Head of caudate nucleus (tissue), 42 donors: ENCODE data around the gene MSMO1.
A peak's percentile ranks its signal among the peaks of the same experiment; 100 is the strongest.

Source experiments
- DNase-seq, 42 donors: peaks; one replicate each; pipeline versions ENCODE4 v3.0.0 to v3.0.0-alpha.2; 2020 to 2021; ENCODE audit warnings: mixed read lengths in 7 of 42
- intact Hi-C: fragments of 100-400 bp; cut with DNase I; formaldehyde crosslinking; loops from one replicate; pipeline ENCODE4 v1.15.0; 2022

MSMO1 gene

GRCh38 chr4:165380805-165381204 lies 53.3 kb downstream of the MSMO1 start:
- intact Hi-C loops = loop anchor here (10.0 kb wide), 1 partner anchor 84 kb away; no protein-coding TSS in a partner anchor
- no peak for DNase-seq

GRCh38 chr4:165381821-165382373 lies 54.4 kb downstream of the MSMO1 start:
- intact Hi-C loops = loop anchor here (10.0 kb wide), 1 partner anchor 83 kb away; no protein-coding TSS in a partner anchor
- no peak for DNase-seq

- DNase-seq = no peak
- intact Hi-C loops = loop anchor here (10.0 kb wide), 1 partner anchor 82 kb away; no protein-coding TSS in a partner anchor
Measured at GRCh38 chr4:165382640-165383039, 55.2 kb downstream of the MSMO1 start.

- intact Hi-C loops = loop anchor here (10.0 kb wide), 1 partner anchor 81 kb away; no protein-coding TSS in a partner anchor
- DNase-seq = no peak
Measured at GRCh38 chr4:165383591-165384073, 56.2 kb downstream of the MSMO1 start.

GRCh38 chr4:165384186-165384585 lies 56.7 kb downstream of the MSMO1 start:
- no peak for DNase-seq
- intact Hi-C loops = loop anchor here (10.0 kb wide), 1 partner anchor 81 kb away; no protein-coding TSS in a partner anchor

GRCh38 chr4:165384598-165384997 lies 57.1 kb downstream of the MSMO1 start:
- intact Hi-C loops = loop anchor here (10.0 kb wide), 1 partner anchor 80 kb away; no protein-coding TSS in a partner anchor
- DNase-seq = no peak

GRCh38 chr4:165385126-165385525 lies 57.7 kb downstream of the MSMO1 start:
- intact Hi-C loops = loop anchor here (10.0 kb wide), 1 partner anchor 80 kb away; no protein-coding TSS in a partner anchor
- peak in 4 of 42 donors; percentile 15 to 55 (median 20) for DNase-seq

- DNase-seq = no peak
- intact Hi-C loops = loop anchor here (10.0 kb wide), 1 partner anchor 78 kb away; no protein-coding TSS in a partner anchor
Measured at GRCh38 chr4:165386328-165386727, 58.9 kb downstream of the MSMO1 start.

GRCh38 chr4:165388756-165389155 lies 61.3 kb downstream of the MSMO1 start:
- intact Hi-C loops = loop anchor here (10.0 kb wide), 1 partner anchor 76 kb away; no protein-coding TSS in a partner anchor
- DNase-seq = no peak
